LoVo (cell line): ENCODE results near the gene CROCC2.

Experiments used
- DNase-seq: peaks from one replicate; pipeline ENCODE4 v3.0.0-alpha.2; 2016; ENCODE audit warnings: low spot score

CROCC2 gene

DNA sequence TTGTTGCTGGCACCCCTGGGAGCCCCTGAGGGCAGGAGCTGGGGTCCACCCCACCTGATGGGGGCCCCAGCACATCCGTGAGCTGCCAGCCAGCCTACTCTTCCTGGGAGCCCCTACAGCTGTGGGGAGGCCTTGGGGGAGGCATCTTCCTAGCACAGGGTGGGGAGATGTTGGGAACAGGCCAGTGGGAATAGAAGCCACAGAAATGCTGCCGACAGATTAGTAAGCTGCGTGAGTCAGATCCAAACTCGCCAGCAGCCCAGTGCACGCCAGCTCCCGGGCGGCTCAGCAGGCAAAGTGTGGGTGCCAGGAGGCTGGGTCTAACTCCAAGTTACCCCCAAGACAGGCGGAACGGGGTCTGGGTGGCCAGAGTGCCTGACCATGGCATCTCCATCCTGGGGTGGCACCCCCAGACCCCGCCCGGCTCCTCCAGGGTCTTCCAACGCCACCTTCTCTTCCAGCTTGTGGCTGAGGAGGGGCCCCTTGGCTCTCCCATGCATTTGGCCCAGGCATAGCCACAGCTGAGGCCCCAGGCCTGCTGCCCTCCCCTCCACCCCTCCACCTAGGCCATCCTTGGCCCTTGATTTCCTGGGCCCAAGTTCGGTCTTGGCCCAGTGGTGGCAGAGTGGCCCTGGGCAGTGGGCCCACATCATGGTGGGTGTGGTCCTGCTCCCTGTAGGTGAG, 15.3 kb downstream of the CROCC2 start:
- DNase-seq = no peak

DNA sequence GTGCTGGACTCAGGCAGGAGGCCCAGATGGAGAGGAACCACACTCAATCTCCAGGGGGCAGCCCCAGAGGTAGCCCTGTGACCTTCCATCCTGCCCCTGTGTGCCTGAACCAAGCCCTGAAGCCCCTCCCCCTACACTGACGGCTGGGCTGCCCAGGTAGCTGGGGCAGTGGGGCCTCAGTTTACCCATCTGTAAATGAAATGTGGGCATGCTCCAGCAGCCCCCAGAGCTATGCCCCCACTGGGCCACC, 15.8 kb downstream of the CROCC2 start:
- DNase-seq = no peak

DNA sequence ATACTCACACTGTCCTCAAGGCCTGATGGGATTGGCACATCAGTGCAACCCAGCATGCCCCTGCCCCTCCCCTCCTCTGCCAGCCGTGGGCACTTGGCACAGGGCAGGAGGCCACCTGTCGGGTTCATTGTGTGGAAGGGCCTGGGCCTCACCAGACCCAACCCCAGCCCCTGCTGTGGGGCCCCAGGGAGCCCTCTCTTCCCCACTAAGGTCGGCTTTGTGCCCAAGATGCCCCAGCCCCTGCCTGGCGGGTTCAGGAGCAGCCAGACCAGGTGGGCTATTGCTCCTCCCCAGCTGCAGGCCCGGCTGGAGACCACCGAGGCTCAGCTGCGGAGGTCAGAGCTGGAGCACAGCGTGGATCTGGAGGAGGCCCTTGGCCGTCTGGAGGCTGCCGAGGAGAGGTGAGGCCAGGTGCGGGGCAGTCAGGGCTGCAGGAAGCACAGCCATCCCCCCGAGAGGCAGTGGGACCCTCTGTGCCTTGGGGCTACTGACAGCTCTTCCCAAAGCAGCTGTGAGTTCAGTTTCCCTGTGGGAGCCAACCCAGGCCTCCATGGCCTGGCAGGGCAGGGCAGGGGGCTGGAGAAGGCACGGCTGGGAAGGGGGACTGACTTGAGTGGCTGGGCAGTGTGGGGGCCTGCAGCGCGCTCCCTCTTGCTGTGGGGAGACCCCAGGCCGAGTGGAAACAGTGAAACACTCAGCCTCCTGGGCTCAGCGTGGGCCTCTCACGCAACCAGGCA, 16.3 kb downstream of the CROCC2 start:
- no peak for DNase-seq

DNA sequence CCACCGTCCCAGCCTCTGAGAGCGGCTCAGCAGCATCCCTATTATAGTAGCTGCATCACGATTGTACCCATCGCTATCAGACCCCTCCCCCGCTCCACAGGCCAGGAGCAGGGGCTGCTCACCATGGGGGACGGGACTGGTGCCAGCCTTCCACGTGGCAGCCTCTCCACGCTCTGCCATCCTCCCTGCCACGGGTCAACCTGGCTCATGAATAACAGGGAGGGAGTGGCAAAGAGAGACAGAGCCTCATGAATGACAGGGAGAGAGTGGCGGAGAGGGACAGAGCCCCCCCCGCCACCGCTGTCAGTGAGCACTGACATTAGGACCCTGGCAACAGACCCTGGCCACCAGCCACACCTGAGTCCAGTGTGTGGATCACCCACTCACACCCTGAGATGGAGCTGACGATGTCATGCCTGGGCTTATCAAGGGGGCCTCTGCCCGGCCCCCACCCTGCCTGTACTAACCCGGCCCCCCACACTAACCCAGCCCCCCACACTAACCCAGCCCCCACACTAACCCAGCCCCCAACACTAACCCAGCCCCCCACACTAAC, 16.9 kb downstream of the CROCC2 start:
- DNase-seq = no peak

DNA sequence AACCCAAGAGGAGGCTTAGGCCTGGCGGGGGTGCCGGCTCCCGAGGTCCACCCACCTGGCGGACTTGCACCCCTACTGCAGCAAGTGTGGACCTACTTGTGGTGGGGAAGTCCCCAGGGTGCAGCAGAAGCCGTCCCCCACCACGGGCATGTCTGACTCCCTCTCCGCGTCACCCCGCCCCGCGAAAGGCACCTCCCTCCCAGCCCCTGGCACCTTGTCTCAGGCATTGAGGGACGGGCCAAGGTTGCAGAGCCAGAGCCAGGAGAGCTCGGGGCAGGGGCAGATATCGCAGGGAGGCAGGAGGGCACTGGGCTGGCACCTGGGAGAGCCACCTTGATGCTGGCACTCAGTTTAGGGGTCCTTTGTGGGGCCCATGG, 19.0 kb downstream of the CROCC2 start:
- no peak for DNase-seq

DNA sequence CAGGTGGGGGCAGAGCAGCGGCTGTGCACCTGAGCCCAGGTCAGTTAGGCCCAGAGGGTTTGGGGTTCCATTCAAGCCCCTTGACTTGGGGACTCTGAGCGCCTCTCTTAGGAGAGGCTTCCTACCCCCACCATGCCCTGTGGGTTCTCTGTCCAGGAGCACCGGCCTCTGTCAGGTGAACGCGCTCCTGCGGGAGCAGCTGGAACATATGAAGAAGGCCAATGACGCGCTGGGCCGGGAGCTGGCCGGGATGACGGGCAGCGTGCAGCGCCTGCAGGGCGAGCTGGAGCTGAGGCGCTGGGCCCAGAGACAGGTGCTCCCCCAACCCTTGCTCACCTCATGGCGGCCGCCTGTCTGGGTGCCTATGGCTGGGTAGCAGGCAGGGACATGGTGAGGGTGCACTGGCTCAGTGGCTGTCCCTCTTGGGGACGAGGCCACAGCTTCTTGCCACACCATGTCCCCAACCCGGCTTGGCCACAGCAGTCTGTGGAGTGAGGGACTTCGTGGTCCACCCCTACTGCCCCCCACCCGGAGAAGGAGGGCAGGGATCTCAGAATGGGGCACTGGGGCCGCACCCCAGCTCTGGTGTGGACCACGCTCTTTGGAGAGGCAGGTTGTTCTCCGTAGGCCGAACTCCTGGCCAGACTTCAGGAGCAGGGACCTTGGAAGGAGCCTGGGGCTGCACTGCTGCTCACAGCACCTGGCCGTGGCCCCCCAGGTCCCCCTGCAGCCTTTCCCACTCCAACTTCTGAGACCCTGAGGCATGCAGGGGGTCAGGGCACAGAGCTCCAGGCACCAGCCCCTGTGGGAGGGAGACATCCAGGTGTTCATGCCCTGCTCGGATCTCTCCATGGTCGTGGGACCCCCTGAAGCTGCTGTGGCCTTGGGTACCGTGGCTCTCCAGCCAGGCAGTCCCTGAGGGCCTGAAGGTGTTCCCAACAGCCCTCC, 19.7 kb downstream of the CROCC2 start:
- DNase-seq = no peak

DNA sequence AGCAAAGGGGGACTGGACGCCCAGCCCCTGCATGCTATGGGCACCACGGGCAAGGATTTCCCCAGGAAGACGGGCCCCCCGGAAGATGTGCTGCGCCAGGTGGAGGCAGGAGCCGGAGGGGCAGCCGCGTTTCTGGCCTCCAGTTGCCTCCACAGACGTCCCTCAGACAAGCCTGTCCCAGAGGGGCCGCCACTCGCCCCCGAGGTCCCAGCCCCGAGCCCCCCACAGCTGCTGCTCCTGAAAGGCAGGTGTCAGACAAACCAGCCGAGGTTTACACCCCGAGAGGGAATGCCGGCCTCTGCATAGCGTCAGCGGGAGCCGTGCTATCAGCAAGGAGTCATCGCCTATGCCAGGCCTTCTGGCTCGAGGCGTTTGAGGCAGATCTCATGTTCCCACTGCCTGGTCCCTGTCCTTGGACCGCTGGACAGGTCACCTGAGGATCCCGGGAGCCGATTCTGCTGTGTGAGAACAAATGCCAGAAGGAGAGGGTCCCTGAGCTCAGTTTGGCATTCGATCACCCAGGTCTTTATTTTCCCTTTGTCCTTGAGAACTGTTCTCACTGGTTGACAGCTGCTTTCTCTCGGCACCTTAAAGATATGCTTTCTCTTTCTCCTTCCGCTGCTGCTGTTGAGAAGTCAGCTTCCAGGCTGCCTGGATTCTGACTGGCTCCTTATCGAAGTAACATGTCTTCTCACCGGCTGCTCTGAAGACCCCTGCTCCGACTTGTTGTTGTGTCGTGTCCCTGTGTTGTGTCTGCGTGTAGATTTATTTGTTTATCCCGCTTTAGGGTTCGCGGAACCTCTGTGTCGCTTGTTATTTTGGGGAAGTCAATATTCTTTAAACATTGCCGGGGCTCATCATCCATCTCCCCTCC, 20.6 kb downstream of the CROCC2 start:
- DNase-seq = no peak

DNA sequence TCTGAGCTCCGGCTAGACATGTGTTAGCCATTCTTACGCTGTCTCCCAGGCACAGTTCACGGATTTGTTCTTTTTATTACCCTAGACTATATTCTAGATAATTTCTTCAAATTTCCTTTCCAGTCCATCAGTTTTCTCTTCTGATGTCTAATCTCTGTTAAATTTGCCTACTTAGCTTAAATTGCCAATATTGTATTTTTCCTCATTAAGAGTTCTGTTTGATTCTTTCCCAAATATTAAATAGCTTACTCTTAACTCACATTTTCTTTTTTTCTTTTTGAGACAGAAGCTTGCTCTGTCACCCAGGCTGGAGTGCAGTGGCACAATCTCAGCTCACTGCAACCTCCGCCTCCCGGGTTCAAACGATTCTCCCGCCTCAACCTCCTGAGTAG, 21.2 kb downstream of the CROCC2 start:
- no peak for DNase-seq

DNA sequence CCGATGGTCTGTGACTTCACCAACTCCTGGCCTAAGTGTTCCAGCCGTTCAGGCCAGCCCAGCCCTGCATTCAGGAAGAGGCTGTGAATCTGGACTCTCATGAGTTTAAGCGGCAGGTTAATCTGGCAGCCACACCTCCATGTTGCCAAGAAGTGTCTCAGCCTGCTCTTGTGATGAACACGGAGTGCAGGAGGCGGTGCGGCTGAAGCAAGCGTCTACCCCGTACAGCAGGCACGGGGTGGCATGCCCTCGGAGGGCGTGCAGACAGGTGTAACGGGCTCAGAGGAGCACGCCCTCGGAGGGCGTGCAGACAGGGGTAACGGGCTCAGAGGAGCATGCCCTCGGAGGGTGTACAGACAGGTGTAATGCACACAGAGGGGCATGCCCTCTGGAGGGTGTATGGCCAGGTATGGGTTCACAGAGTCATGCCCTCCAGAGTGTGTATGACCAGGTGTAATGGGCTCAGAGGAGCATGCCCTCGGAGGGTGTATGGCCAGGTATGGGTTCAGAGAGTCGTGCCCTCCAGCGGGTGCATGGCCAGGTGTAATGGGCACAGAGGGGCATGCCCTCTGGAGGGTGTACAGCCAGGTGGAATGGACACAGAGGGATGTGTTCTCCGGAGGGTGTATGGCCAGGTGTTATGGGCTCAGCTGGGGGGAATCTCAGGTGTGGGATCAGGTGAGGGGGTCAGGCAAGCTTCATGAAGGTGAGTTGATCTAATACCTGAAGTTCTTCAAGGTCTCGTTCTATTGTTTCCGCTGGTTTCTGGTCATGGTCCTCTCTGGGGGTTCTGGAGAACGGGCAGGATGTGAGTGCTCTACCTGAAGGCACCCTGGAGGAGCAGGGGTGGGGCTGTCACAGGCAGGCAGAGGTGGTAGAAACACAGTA, 22.6 kb downstream of the CROCC2 start:
- no peak for DNase-seq

DNA sequence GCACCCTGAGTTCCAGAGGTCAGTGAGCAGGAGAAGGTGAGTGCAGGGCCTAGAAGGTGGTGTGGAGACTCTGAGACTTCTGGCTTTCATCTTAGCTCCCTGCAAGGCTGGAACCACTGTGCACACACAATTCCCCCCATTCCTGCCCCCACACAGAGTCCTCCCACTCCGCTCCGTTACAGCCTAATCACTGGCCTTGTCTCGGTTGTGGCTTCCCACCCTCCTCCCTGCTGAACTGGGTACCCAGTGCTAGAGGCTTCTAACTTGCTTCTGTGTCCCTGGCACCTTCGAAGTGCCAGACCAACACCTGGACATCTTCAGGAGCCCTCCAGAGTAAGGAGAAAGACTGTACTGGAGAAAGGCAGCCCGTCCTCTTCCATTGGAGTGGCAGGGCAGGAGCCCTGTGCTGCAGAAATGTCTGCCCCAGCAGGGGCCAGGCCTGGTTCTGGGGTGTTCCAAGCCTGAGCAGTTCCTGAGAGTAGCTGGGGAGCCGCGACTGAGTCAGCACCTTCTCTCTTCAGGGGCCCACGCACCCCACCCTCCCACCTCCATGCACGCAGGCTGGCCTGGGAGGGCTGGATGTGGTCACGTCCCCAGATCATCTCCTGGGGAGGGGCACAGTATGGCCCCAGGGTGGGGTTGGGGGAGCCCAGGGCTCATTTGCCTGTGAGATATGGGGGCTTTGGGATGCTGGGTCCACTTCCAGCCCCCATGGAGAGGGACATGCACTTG, 23.4 kb downstream of the CROCC2 start:
- no peak for DNase-seq

DNA sequence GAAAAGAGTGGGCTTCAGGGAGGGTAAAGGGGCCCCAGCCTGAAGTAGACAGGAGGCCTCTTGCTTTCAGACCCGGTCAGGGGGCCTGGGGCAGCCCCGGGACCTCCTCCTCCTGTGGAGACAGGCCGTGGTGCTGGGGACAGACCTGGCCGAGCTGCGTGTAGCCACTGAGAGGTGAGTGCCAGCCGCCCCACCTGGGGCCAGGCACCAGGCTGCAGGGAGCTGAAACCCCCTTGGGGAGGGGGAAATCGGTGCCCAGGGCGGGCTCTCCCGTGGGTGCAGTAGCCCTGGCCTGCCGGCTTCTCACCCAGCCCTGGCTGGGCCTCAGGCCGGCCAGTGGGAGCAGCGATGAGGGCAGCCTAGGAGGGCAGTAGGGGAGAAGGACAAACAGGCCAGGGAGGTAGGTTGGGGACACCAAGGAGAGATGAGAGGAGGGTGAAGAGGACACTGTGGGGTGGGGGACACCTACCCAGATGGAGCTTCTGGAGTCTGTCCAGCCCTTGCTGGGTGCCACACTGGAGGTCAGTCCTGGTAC, 24.0 kb downstream of the CROCC2 start:
- no peak for DNase-seq

DNA sequence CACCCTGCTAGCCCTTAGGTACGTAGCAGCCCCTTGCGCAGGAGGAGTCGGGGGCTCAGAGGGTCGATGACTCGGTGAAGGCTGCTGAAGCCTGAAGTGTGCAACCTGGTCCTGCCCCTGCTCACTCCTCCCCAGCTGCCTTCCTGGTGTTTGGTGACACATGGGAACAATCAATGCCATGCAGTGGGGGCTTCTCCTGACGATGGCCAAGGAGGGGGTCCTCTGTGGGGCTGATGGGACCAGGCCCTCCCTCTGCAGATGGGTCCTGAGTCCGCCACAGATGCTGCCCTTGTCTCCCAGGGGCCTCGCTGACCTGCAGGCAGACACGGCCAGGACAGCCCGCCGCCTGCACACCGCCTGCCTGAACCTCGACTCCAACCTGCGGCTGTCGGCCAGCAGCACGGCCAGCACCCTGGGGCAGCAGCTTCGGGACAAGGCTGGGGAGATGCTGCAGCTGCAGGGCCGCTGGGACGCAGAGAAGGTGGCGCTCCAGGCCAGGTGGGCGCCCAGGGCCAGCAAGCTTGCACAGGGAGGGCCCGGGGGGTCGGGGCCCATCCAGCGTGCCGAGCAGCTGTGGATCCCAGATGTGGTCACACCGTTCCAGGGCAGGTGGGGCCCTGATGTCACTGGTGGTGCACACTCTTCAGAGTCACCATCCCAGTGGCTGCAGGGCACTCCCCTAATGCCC, 24.6 kb downstream of the CROCC2 start:
- DNase-seq = no peak

DNA sequence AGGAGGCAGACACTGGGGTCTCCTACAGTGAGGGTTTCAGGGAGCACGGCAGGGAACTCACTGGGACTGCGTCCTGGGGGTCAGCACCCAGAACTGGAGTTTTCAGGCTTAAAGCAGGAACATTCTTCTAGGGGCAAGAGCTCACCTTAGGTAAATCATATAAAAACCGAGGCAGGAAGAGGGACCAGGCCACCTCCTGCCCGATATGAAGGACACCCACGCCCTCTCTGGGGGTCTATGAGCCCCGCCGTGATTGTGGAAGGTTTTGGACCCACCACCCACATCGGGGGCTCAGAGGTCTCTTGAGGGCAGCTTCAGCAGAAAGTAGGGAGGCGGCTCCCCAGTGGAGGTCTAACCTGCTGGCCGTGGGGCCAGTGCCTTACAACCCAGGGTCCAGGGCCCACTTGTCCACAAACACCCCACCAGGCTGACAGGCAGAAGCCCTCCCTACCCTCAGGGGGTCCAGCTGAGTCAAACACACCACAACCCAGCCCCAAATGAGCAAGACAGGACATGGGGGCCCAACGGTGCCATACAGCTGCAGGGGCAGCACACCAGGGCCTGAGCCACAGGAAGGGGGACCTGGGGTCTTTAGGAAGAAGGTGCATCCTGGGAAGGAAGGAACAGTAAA, 25.3 kb downstream of the CROCC2 start:
- no peak for DNase-seq

DNA sequence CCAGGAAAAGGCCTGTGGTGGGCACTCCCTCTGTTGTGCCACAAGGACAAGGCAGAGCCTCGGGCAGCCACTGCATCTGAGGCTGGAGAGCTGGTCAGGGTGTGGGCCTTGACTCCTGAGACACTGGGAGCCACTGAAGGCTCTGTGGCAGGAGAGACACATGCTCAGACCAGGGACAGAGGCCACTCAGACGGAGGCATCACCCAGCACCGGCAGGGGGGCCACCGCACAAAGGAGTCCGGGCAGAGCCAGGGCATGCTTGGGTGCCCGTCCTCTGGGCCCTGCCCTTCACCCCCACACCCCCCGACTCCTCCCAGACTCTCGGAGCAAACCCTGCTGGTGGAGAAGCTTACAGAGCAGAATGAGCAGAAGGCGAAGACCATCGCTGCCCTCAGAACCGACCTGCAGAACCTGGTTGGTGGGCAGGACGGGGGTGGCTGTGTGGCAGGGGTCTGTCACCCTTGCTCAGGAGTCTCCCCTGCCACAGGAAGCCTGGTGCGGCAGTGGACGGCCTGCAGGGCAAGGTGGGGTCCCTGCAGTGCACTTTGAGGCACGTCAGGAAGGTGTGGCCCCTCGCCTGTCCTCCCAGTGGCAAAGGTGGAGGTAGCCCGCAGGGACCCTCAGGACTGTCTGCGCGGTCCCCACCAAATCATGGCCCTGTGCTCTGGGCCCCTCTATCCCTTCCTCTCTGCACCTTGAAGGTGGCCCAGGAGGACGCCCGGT, 26.0 kb downstream of the CROCC2 start:
- no peak for DNase-seq

DNA sequence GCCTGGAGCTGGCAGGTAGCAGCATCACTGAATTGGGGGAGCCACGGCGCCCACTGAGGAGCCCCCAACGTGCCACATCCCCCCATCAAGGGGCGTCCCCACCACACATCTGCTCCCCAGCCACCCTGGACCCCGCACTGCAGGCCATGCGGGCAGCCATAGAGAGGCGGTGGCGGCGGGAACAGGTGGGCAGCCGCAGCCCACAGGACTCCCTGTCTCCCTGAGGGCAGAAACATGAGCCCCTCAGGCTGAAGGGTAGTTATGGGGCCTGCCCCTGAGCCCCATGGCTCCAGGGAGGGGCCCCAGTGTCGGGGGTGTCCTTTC, 26.6 kb downstream of the CROCC2 start:
- DNase-seq = no peak

DNA sequence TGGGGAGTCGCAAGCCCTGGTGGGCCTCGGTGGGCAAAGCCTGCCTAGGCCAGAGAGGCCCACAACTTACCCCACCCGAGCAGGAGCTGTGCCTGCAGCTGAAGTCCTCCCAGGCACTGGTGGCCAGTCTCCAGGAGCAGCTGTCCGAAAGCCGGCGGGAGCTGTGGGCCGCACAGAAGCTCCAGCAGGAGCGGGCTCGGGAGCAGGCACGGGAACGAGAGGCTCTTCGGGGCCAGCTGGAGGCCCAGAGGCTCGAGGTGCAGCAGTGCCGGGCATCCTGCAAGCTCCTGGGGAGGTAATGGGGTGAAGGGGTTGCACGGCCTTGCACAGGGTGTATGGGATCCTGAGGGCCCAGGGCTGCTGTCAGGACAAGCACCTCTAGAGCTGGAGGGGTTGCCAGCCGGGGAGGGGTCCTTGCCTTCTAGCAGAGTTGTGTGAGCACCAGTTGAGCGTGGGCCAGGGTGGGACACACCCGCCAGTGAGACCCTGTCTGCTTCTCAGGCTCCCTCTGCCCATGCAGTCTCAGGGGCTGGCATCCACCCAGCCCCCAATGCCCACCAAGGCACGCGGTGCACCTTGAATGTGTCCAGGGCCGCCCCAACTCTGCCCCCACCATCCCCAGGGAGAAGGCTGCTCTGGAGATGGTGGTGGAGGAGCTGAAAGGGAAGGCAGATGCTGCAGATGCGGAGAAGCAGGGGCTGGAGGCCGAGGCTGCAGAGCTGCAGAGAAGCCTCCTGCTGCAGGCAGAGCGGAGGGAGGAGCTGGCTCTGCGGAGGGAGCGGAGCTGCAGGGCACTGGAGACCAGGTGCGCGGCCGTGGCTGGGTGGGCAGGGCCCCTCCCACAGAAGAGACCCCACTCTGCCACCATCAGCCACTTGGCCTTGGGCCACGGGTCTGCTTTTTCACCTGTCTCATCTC, 27.2 kb downstream of the CROCC2 start:
- no peak for DNase-seq
